NB4 (cell line): Measurements from ENCODE around the gene TENT5A.
"Not testable (repeated sequence)": the region's sequence is repeated elsewhere in the genome, so short reads cannot be mapped to it uniquely, and the experiment has no call there.

Experiments
- DNase-seq: peaks from one replicate; pipeline ENCODE4 v3.0.0; 2010; ENCODE audit warnings: low read depth
- H3K4me3 ChIP-seq: one replicate; pipeline ENCODE4 v1.5.1; 2011; ENCODE audit warnings: mild to moderate bottlenecking, low read depth, low read length, moderate library complexity
- CTCF ChIP-seq: IDR thresholded peaks from one replicate; pipeline ENCODE4 v1.5.1; 2012; ENCODE audit warnings: low read depth, low read length
- MYC ChIP-seq: IDR thresholded peaks from 2 replicates; pipeline ENCODE4 v1.6.1; 2011; ENCODE audit warnings: low read depth, low read length
- POLR2A ChIP-seq: IDR thresholded peaks from 2 replicates; pipeline ENCODE4 v1.6.1; 2011; ENCODE audit warnings: mild to moderate bottlenecking; ENCODE audit not compliant: insufficient read length; ENCODE audit errors: extremely low read depth
- TF ChIP-seq, protein P1 (sequence below): IDR thresholded peaks from 2 replicates; pipeline ENCODE4 v1.6.1; 2011; ENCODE audit warnings: low read depth, low read length

Gene TENT5A

GRCh38 chr6:81743649-81744048 lies 8.8 kb downstream of the TENT5A start:
- TF ChIP-seq POLR2A = no peak
- no peak for DNase-seq
- H3K4me3 ChIP-seq = no peak overlapping the region

GRCh38 chr6:81741689-81742088 lies 10.8 kb downstream of the TENT5A start:
- no peak for DNase-seq
- H3K4me3 ChIP-seq = no peak overlapping the region
- TF ChIP-seq CTCF (no peak), MYC (no peak), POLR2A (no peak)
- TF ChIP-seq, protein P1, sequence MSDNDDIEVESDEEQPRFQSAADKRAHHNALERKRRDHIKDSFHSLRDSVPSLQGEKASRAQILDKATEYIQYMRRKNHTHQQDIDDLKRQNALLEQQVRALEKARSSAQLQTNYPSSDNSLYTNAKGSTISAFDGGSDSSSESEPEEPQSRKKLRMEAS = no peak

GRCh38 chr6:81740591-81740990 lies 11.9 kb downstream of the TENT5A start:
- not testable (repeated sequence) for H3K4me3 ChIP-seq, DNase-seq

GRCh38 chr6:81739230-81740195 lies 13.0 kb downstream of the TENT5A start:
- TF ChIP-seq POLR2A (no peak), CTCF (no peak), MYC (no peak)
- TF ChIP-seq, protein P1 = no peak
- no peak for DNase-seq
- H3K4me3 ChIP-seq = no peak overlapping the region

DNA sequence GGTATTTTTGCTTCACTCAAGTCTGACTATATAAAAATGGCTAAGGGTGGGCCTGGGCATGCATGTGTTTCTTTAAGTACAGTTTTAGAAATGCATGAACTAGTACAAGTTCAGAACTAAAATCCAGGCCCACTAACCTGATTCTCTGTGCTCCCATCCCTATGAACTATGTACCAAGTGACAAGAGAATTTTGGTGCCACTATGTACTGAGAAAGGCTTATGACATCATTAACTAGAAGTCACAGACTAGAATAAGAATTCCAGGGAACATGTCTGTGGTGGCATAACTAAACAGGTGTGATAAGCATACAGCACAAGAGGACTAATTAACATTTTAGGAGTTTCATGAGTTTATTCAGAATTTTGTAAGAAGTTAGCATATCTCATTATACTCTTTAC lies 16.1 kb downstream of the TENT5A start:
- TF ChIP-seq MYC (no peak), CTCF (no peak), POLR2A (no peak)
- TF ChIP-seq, protein P1 = no peak
- DNase-seq = no peak
- H3K4me3 ChIP-seq = no peak overlapping the region

DNA sequence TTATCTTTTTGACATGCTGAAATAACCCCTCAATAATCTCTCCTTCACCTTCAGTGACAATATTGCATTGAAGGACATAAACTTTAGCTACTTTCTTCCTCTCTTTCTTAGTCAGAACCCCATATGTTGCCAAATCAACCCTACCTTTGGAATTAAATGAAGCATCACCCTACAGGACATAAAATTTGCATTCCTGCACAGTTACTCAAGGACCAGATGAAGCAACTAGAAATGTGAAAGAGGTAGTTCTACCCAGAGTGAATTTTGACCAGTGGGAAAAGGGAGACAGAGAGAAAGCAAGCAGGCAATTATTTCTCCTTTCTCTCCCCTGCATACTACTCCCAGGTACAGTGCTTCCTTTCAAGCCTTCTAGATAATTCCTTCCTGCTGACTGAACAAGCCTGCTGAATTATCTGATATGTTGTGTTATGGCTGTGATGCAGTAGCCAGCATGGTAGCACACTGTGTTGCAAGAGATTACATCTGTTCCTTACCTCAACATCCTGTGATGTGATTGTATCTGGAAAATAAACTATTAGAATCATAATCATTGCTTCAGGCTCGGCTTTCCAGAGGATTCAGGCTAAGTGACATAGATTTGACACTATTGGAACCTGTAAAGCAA lies 16.6 kb downstream of the TENT5A start:
- no peak for DNase-seq
- H3K4me3 ChIP-seq = no peak overlapping the region
- TF ChIP-seq CTCF = no peak
- TF ChIP-seq, protein P1 = no peak
- TF ChIP-seq MYC = no peak
- no peak for TF ChIP-seq POLR2A
